H9 (cell line): Measurements from ENCODE around the gene SEMA3G. TPM values are rescaled to one million over a fixed set of nuclear protein-coding genes. Genes with fewer than 3 reads are reported as not detected.

Experiments used
- DNase-seq: peaks from one replicate; pipeline ENCODE4 v3.0.0-alpha.2; 2017
- H2AFZ ChIP-seq: one replicate; pipeline ENCODE4 v1.6.1; 2013; ENCODE audit warnings: mild to moderate bottlenecking, low read length, control low read depth, moderate library complexity
- H2AK5ac ChIP-seq: 2 replicates; pipeline ENCODE4 v1.6.1; 2013; ENCODE audit warnings: low read length, control low read depth, mixed read lengths; ENCODE audit not compliant: insufficient read length
- H2BK120ac ChIP-seq: one replicate; pipeline ENCODE4 v1.6.1; 2013; ENCODE audit warnings: low read depth, mild to moderate bottlenecking, low read length, control low read depth, inconsistent platforms; ENCODE audit not compliant: poor library complexity, severe bottlenecking
- H2BK12ac ChIP-seq: 2 replicates; pipeline ENCODE4 v1.6.1; 2013; ENCODE audit warnings: low read length, control low read depth, mixed read lengths, low read depth; ENCODE audit not compliant: insufficient read length
- H2BK15ac ChIP-seq: 2 replicates; pipeline ENCODE4 v1.6.1; 2013; ENCODE audit warnings: low read depth, low read length, control low read depth
- H2BK20ac ChIP-seq: one replicate; pipeline ENCODE4 v1.6.1; 2013; ENCODE audit warnings: low read depth, mild to moderate bottlenecking, low read length, control low read depth, inconsistent platforms; ENCODE audit not compliant: poor library complexity, severe bottlenecking
- H2BK5ac ChIP-seq: 2 replicates; pipeline ENCODE4 v1.6.1; 2013; ENCODE audit warnings: low read length, control low read depth, mixed read lengths; ENCODE audit not compliant: insufficient read length
- H3K14ac ChIP-seq: 2 replicates; pipeline ENCODE4 v1.6.1; 2013; ENCODE audit warnings: low read length, control low read depth; ENCODE audit not compliant: insufficient read depth
- H3K18ac ChIP-seq: 2 replicates; pipeline ENCODE4 v1.6.1; 2013; ENCODE audit warnings: low read depth, mild to moderate bottlenecking, mixed read lengths, low read length, control low read depth; ENCODE audit not compliant: insufficient read length
- H3K23ac ChIP-seq: 2 replicates; pipeline ENCODE4 v1.6.1; 2013; ENCODE audit warnings: low read length, control low read depth, mixed read lengths, low read depth; ENCODE audit not compliant: insufficient read length
- H3K23me2 ChIP-seq: 2 replicates; pipeline ENCODE4 v1.6.1; 2013; ENCODE audit warnings: low read depth, mild to moderate bottlenecking, mixed read lengths, low read length, control low read depth; ENCODE audit not compliant: insufficient read length, poor library complexity, severe bottlenecking
- H3K27ac ChIP-seq: 2 replicates; pipeline ENCODE4 v1.5.1; 2013; ENCODE audit warnings: low read length, control low read depth, mixed read lengths, low read depth; ENCODE audit not compliant: insufficient read length
- H3K27me3 ChIP-seq: 2 replicates; pipeline ENCODE4 v1.6.1; 2013; ENCODE audit warnings: low read length, control low read depth, inconsistent platforms; ENCODE audit not compliant: insufficient read depth
- H3K4ac ChIP-seq: 2 replicates; pipeline ENCODE4 v1.6.1; 2013; ENCODE audit warnings: low read depth, mild to moderate bottlenecking, control low read depth, inconsistent platforms, low read length, moderate library complexity
- H3K4me1 ChIP-seq: 2 replicates; pipeline ENCODE4 v1.6.1; 2013; ENCODE audit warnings: low read length, control low read depth, inconsistent platforms; ENCODE audit not compliant: insufficient read depth
- H3K4me2 ChIP-seq: 2 replicates; pipeline ENCODE4 v1.6.1; 2013; ENCODE audit warnings: low read length, control low read depth, mixed read lengths; ENCODE audit not compliant: insufficient read length, insufficient read depth
- H3K56ac ChIP-seq: 2 replicates; pipeline ENCODE4 v1.6.1; 2013; ENCODE audit warnings: low read depth, mild to moderate bottlenecking, mixed read lengths, low read length, control low read depth; ENCODE audit not compliant: insufficient read length
- H3K79me1 ChIP-seq: 2 replicates; pipeline ENCODE4 v1.6.1; 2013; ENCODE audit warnings: low read depth, mild to moderate bottlenecking, moderate library complexity, low read length, control low read depth, inconsistent platforms; ENCODE audit not compliant: insufficient read depth, poor library complexity, severe bottlenecking
- H3K79me2 ChIP-seq: 2 replicates; pipeline ENCODE4 v1.6.1; 2013; ENCODE audit warnings: low read length, control low read depth, inconsistent platforms; ENCODE audit not compliant: insufficient read depth
- H3K9ac ChIP-seq: 2 replicates; pipeline ENCODE4 v1.6.1; 2013; ENCODE audit warnings: low read length, control low read depth, mixed read lengths; ENCODE audit not compliant: insufficient read length; ENCODE audit errors: extremely low read depth
- H3K9me3 ChIP-seq: one replicate; pipeline ENCODE4 v1.6.1; 2013; ENCODE audit warnings: low read depth, low read length, inconsistent platforms; ENCODE audit not compliant: control insufficient read depth
- H3T11ph ChIP-seq: one replicate; pipeline ENCODE4 v1.6.1; 2013; ENCODE audit warnings: mild to moderate bottlenecking, low read length, control low read depth, inconsistent platforms
- H4K20me1 ChIP-seq: one replicate; pipeline ENCODE4 v1.6.1; 2013; ENCODE audit not compliant: control insufficient read depth, insufficient read length, insufficient read depth
- H4K5ac ChIP-seq: 2 replicates; pipeline ENCODE4 v1.6.1; 2013; ENCODE audit warnings: low read depth, mild to moderate bottlenecking, mixed read lengths, low read length, control low read depth; ENCODE audit not compliant: insufficient read length
- H4K8ac ChIP-seq: replicated peaks from 2 replicates; pipeline ENCODE4 v1.6.1; 2013; ENCODE audit warnings: low read length, control low read depth, mixed read lengths, low read depth; ENCODE audit not compliant: insufficient read length
- H4K91ac ChIP-seq: 2 replicates; pipeline ENCODE4 v1.6.1; 2013; ENCODE audit warnings: low read depth, mild to moderate bottlenecking, moderate library complexity, mixed read lengths, low read length, control low read depth; ENCODE audit not compliant: insufficient read length
- H3K27ac Mint-ChIP-seq, 3 experiments: 2 replicates in 2 of 3; 3 replicates in 1 of 3; pipeline ENCODE4 v1.8.0; 2020 to 2021; ENCODE audit warnings: mixed read lengths in 3 of 3, mild to moderate bottlenecking in 1 of 3, moderate library complexity in 1 of 3
- H3K27me3 Mint-ChIP-seq: 2 replicates; pipeline ENCODE4 v1.8.0; 2021; ENCODE audit warnings: low read depth, mild to moderate bottlenecking, moderate library complexity, mixed read lengths
- H3K36me3 Mint-ChIP-seq, 3 experiments: 2 replicates in 2 of 3; 3 replicates in 1 of 3; pipeline ENCODE4 v1.8.0; 2020 to 2021; ENCODE audit warnings: low read depth in 3 of 3, mixed read lengths in 3 of 3; ENCODE audit not compliant: insufficient read depth in 1 of 3
- H3K4me1 Mint-ChIP-seq, 2 experiments: 2 replicates each; pipeline ENCODE4 v1.8.0; 2020; ENCODE audit warnings: mixed read lengths in 2 of 2
- H3K4me3 Mint-ChIP-seq, 2 experiments: 2 replicates in 1 of 2; 3 replicates in 1 of 2; pipeline ENCODE4 v1.8.0; 2020 to 2021; ENCODE audit warnings: mild to moderate bottlenecking in 2 of 2, mixed read lengths in 2 of 2, moderate library complexity in 1 of 2
- H3K9me3 Mint-ChIP-seq, 2 experiments: 2 replicates in 1 of 2; 3 replicates in 1 of 2; pipeline ENCODE4 v1.8.0; 2020; ENCODE audit warnings: mild to moderate bottlenecking in 2 of 2, mixed read lengths in 2 of 2, moderate library complexity in 1 of 2
- CTCF ChIP-seq: fragments of 200-600 bp; sonication (generic); conservative IDR thresholded peaks from 3 replicates; pipeline ENCODE4 v1.8.0; 2021; ENCODE audit warnings: antibody characterized with exemption, mild to moderate bottlenecking
- WGBS: extraction: QIAGEN DNeasy Blood & Tissue Kit; methylation state at CpG from one replicate; pipeline ENCODE4 v1.1.7; 2013; ENCODE audit warnings: missing lambda C conversion rate, low lambda C conversion rate, mixed read lengths; ENCODE audit not compliant: insufficient read length; ENCODE audit errors: extremely low coverage; 5-methylcytosine and 5-hydroxymethylcytosine counted together
- total RNA-seq: library from RNA; stranded (reverse); gene quantifications from 2 replicates; pipeline ENCODE4 v1.2.1, GENCODE V29; 2021

Gene SEMA3G
- total RNA-seq, 1 experiment from 2014 or later = 2.4 TPM

DNA sequence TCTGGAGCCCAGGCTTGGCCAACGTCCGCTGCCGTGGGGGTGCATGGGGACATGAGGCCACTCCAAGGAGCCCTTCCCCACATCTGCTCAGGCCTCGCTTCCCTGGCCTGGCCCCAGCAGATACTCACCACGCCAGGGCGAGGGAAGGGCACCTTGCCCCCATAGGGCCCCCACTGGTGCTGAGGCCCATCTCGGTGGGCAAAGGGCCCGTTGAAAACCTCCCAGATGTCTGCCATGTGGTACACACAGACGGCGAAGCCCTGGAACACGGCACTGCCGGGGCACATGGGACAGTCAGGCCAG, 4.7 kb downstream of the SEMA3G start:
- Histone ChIP-seq H2BK120ac (no peak overlapping the region), H3K23me2 (no peaks in the 10 kb centered on the region), H3K14ac (no peak overlapping the region), H3K79me2 (no peaks in the 10 kb centered on the region), H4K5ac (no peak overlapping the region), H3K4me2 (no peak overlapping the region), H2BK15ac (no peak overlapping the region), H3K9ac (no peak overlapping the region), H2AFZ (no peak overlapping the region), H3K4ac (no peak overlapping the region), H3K23ac (no peak overlapping the region), H4K20me1 (no peaks in the 10 kb centered on the region), H4K91ac (no peak overlapping the region), H2AK5ac (no peak overlapping the region), H3K18ac (no peak overlapping the region), H3K79me1 (no peaks in the 10 kb centered on the region), H3T11ph (no peak overlapping the region), H2BK20ac (no peak overlapping the region), H3K4me1 (no peaks in the 10 kb centered on the region), H2BK12ac (no peak overlapping the region), H2BK5ac (no peak overlapping the region), H3K27ac (no peak overlapping the region), H3K56ac (no peak overlapping the region), H3K9me3 (no peaks in the 10 kb centered on the region), H4K8ac (no peak overlapping the region), H3K27me3 (no peaks in the 10 kb centered on the region)
- H3K4me3 Mint-ChIP-seq = no peak overlapping the region
- WGBS = no CpG with 5 or more reads among the region's 12 CpGs
- no peak for TF ChIP-seq CTCF
- DNase-seq = no peak
- no peaks in the 10 kb centered on the region for H3K9me3 Mint-ChIP-seq
- peaks cover 4 to 8% of the 10 kb centered on the region in 2 experiments; a peak in 3 of 4 replicates for H3K4me1 Mint-ChIP-seq
- no peaks in the 10 kb centered on the region; a peak in 1 of 7 replicates for H3K36me3 Mint-ChIP-seq
- 0 out of 2 replicates have a peak, but pooled peaks cover 2% of the 10 kb centered on the region for H3K27me3 Mint-ChIP-seq
- peak overlapping the region in 1 of 3 experiments; percentile 83; a peak in 3 of 7 replicates for H3K27ac Mint-ChIP-seq
